Activated naive CD4-positive, alpha-beta T cell treated with anti-CD3 and anti-CD28 coated beads, Interleukin-2, amount 10 ng/mL, durations not matched to agents 7 days and 5 days (primary cell): Measurements from ENCODE around the gene SPRR1A.
A peak's percentile ranks its signal among the peaks of the same experiment; 100 is the strongest.

Experiments used
- CTCF ChIA-PET: fragments of 350-600 bp; sonication (Branson Sonifier 250); formaldehyde crosslinking; loops from one replicate; lab custom pipeline; 2021; ENCODE audit warnings: antibody characterized with exemption; lab: Charles Lee
- DNase-seq: peaks from one replicate; pipeline ENCODE4 v3.0.0-alpha.2; 2020
- H3K27ac Mint-ChIP-seq: one replicate; pipeline ENCODE4 v1.8.0; 2021; ENCODE audit warnings: mild to moderate bottlenecking, moderate library complexity, mixed read lengths
- H3K27me3 Mint-ChIP-seq: one replicate; pipeline ENCODE4 v1.8.0; 2021; ENCODE audit warnings: mild to moderate bottlenecking, mixed read lengths
- H3K36me3 Mint-ChIP-seq: one replicate; pipeline ENCODE4 v1.8.0; 2021; ENCODE audit warnings: mixed read lengths
- H3K4me1 Mint-ChIP-seq: one replicate; pipeline ENCODE4 v1.8.0; 2021; ENCODE audit warnings: mixed read lengths
- H3K4me3 Mint-ChIP-seq: one replicate; pipeline ENCODE4 v1.8.0; 2021; ENCODE audit warnings: mild to moderate bottlenecking, moderate library complexity, mixed read lengths
- H3K9me3 Mint-ChIP-seq: one replicate; pipeline ENCODE4 v1.8.0; 2021; ENCODE audit warnings: mixed read lengths

SPRR1A gene

GRCh38 chr1:152962876-152963415, 20.9 kb upstream of the SPRR1A start:
- H3K36me3 Mint-ChIP-seq, result no peaks in the 10 kb centered on the region
- CTCF ChIA-PET, result no interaction called here
- no peak for DNase-seq
- no peaks in the 10 kb centered on the region for H3K4me1 Mint-ChIP-seq
- H3K27me3 Mint-ChIP-seq, result peaks cover 6% of the 10 kb centered on the region
- no peak overlapping the region for H3K27ac Mint-ChIP-seq
- H3K4me3 Mint-ChIP-seq, result no peak overlapping the region
- H3K9me3 Mint-ChIP-seq, result no peaks in the 10 kb centered on the region

- no peaks in the 10 kb centered on the region for H3K36me3 Mint-ChIP-seq
- H3K27me3 Mint-ChIP-seq, result peaks cover 6% of the 10 kb centered on the region
- CTCF ChIA-PET, result no interaction called here
- H3K9me3 Mint-ChIP-seq, result no peaks in the 10 kb centered on the region
- no peak overlapping the region for H3K27ac Mint-ChIP-seq
- H3K4me1 Mint-ChIP-seq, result no peaks in the 10 kb centered on the region
- no peak for DNase-seq
- H3K4me3 Mint-ChIP-seq, result no peak overlapping the region
Observed at GRCh38 chr1:152964536-152964935, 19.3 kb upstream of the SPRR1A start.

GRCh38 chr1:152965853-152966252, 18.0 kb upstream of the SPRR1A start:
- Mint-ChIP-seq H3K4me3 (no peak overlapping the region), H3K4me1 (no peaks in the 10 kb centered on the region), H3K27ac (no peak overlapping the region), H3K27me3 (peaks cover 3% of the 10 kb centered on the region), H3K9me3 (no peaks in the 10 kb centered on the region), H3K36me3 (no peaks in the 10 kb centered on the region)
- CTCF ChIA-PET, result no interaction called here
- no peak for DNase-seq

- H3K4me1 Mint-ChIP-seq, result no peaks in the 10 kb centered on the region
- peaks cover 8% of the 10 kb centered on the region for H3K27me3 Mint-ChIP-seq
- H3K36me3 Mint-ChIP-seq, result no peaks in the 10 kb centered on the region
- no peaks in the 10 kb centered on the region for H3K9me3 Mint-ChIP-seq
- CTCF ChIA-PET, result no interaction called here
- no peak for DNase-seq
- H3K4me3 Mint-ChIP-seq, result no peak overlapping the region
- no peak overlapping the region for H3K27ac Mint-ChIP-seq
Observed at GRCh38 chr1:152967201-152967600, 16.7 kb upstream of the SPRR1A start.

- Mint-ChIP-seq H3K4me3 (no peak overlapping the region), H3K9me3 (no peaks in the 10 kb centered on the region), H3K27ac (no peak overlapping the region), H3K27me3 (peaks cover 10% of the 10 kb centered on the region), H3K36me3 (no peaks in the 10 kb centered on the region), H3K4me1 (no peaks in the 10 kb centered on the region)
- no peak for DNase-seq
- CTCF ChIA-PET, result no interaction called here
Observed at GRCh38 chr1:152968248-152968647, 15.6 kb upstream of the SPRR1A start.

GRCh38 chr1:152969036-152969435, 14.8 kb upstream of the SPRR1A start:
- Mint-ChIP-seq H3K4me3 (no peak overlapping the region), H3K4me1 (no peaks in the 10 kb centered on the region), H3K36me3 (no peaks in the 10 kb centered on the region), H3K27ac (no peak overlapping the region), H3K9me3 (no peaks in the 10 kb centered on the region), H3K27me3 (peaks cover 8% of the 10 kb centered on the region)
- CTCF ChIA-PET, result no interaction called here
- no peak for DNase-seq

- Mint-ChIP-seq H3K4me1 (no peaks in the 10 kb centered on the region), H3K27me3 (peaks cover 10% of the 10 kb centered on the region), H3K4me3 (no peak within 1 kb of the TSS), H3K9me3 (no peaks in the 10 kb centered on the region), H3K27ac (peak within 1 kb of the TSS; percentile 44), H3K36me3 (no peaks in the 10 kb centered on the region)
- no peak for DNase-seq
- CTCF ChIA-PET, result no interaction called here
Observed at GRCh38 chr1:152970495-152970894, 13.4 kb upstream of the SPRR1A start, which contains the start of gene SPRR4. TSS of gene SPRR4 (plus strand) at chr1:152970648. CDS start at chr1:152971891, 1,243 bp downstream.

- H3K4me1 Mint-ChIP-seq, result no peaks in the 10 kb centered on the region
- no peak for DNase-seq
- H3K9me3 Mint-ChIP-seq, result no peaks in the 10 kb centered on the region
- peaks cover 10% of the 10 kb centered on the region for H3K27me3 Mint-ChIP-seq
- no peaks in the 10 kb centered on the region for H3K36me3 Mint-ChIP-seq
- CTCF ChIA-PET, result no interaction called here
- no peak overlapping the region for H3K4me3 Mint-ChIP-seq
- H3K27ac Mint-ChIP-seq, result no peak overlapping the region
Observed at GRCh38 chr1:152972196-152972886, 11.5 kb upstream of the SPRR1A start.

GRCh38 chr1:152976688-152977087, 7.2 kb upstream of the SPRR1A start:
- Mint-ChIP-seq H3K27me3 (peaks cover 14% of the 10 kb centered on the region), H3K4me3 (no peak overlapping the region), H3K27ac (no peak overlapping the region), H3K36me3 (no peaks in the 10 kb centered on the region), H3K4me1 (no peaks in the 10 kb centered on the region), H3K9me3 (no peaks in the 10 kb centered on the region)
- CTCF ChIA-PET, result no interaction called here
- DNase-seq, result no peak

- Mint-ChIP-seq H3K27ac (no peak overlapping the region), H3K27me3 (peaks cover 9% of the 10 kb centered on the region), H3K36me3 (no peaks in the 10 kb centered on the region), H3K9me3 (no peaks in the 10 kb centered on the region), H3K4me1 (no peaks in the 10 kb centered on the region), H3K4me3 (no peak overlapping the region)
- DNase-seq, result no peak
- CTCF ChIA-PET, result no interaction called here
Observed at GRCh38 chr1:152977614-152978013, 6.3 kb upstream of the SPRR1A start.

GRCh38 chr1:152980676-152981075, 3.2 kb upstream of the SPRR1A start:
- Mint-ChIP-seq H3K9me3 (no peaks in the 10 kb centered on the region), H3K27ac (no peak overlapping the region), H3K27me3 (peaks cover 13% of the 10 kb centered on the region), H3K36me3 (no peaks in the 10 kb centered on the region), H3K4me3 (no peak overlapping the region), H3K4me1 (no peaks in the 10 kb centered on the region)
- DNase-seq, result no peak
- CTCF ChIA-PET, result no interaction called here

GRCh38 chr1:152981146-152981871, 2.6 kb upstream of the SPRR1A start:
- Mint-ChIP-seq H3K27me3 (peaks cover 13% of the 10 kb centered on the region), H3K27ac (no peak overlapping the region), H3K4me3 (no peak overlapping the region), H3K4me1 (no peaks in the 10 kb centered on the region), H3K36me3 (no peaks in the 10 kb centered on the region), H3K9me3 (no peaks in the 10 kb centered on the region)
- DNase-seq, result no peak
- CTCF ChIA-PET, result no interaction called here

- Mint-ChIP-seq H3K4me3 (no peak overlapping the region), H3K27me3 (peaks cover 13% of the 10 kb centered on the region), H3K27ac (no peak overlapping the region), H3K9me3 (no peaks in the 10 kb centered on the region), H3K36me3 (no peaks in the 10 kb centered on the region), H3K4me1 (no peaks in the 10 kb centered on the region)
- CTCF ChIA-PET, result no interaction called here
- DNase-seq, result no peak
Observed at GRCh38 chr1:152982076-152982475, 1.8 kb upstream of the SPRR1A start.

- Mint-ChIP-seq H3K27ac (no peak overlapping the region), H3K36me3 (no peaks in the 10 kb centered on the region), H3K9me3 (no peaks in the 10 kb centered on the region), H3K27me3 (peaks cover 13% of the 10 kb centered on the region), H3K4me3 (no peak overlapping the region), H3K4me1 (no peaks in the 10 kb centered on the region)
- CTCF ChIA-PET, result no interaction called here
- no peak for DNase-seq
Observed at GRCh38 chr1:152983234-152983633, 647 bp upstream of the SPRR1A start.

- Mint-ChIP-seq H3K4me3 (no peak overlapping the region), H3K4me1 (no peaks in the 10 kb centered on the region), H3K9me3 (no peaks in the 10 kb centered on the region), H3K27ac (no peak overlapping the region), H3K27me3 (peaks cover 9% of the 10 kb centered on the region), H3K36me3 (no peaks in the 10 kb centered on the region)
- no peak for DNase-seq
- CTCF ChIA-PET, result no interaction called here
Observed at GRCh38 chr1:152986578-152986977, 2.7 kb downstream of the SPRR1A start.
